ENCODE results near the gene PDE4C.

Gene PDE4C

GRCh38 chr19:18234194-18234593 is 8.0 kb upstream of the PDE4C start:
- H3K4me3 ChIP-seq (ENCODE audit: low read depth, low read length) = no peak overlapping the region

GRCh38 chr19:18233224-18233825 is 7.1 kb upstream of the PDE4C start:
- no peak overlapping the region for H3K4me3 ChIP-seq (ENCODE audit: low read depth, low read length)
- DNase-seq (ENCODE audit: low read depth) = no peak

More at GRCh38 chr19:18234194-18234593, 8.0 kb upstream of the PDE4C start:
- DNase-seq (ENCODE audit: low read depth) = no peak
- no peak for TF ChIP-seq CTCF (IDR thresholded peaks at IDR 0.05; ENCODE audit: low read depth, low read length, missing control alignments)

GRCh38 chr19:18232540-18233223 is 6.4 kb upstream of the PDE4C start:
- no peak for TF ChIP-seq CTCF (IDR thresholded peaks at IDR 0.05; ENCODE audit: low read depth, low read length, missing control alignments)
- H3K4me3 ChIP-seq (ENCODE audit: low read depth, low read length) = no peak overlapping the region
- DNase-seq (ENCODE audit: low read depth) = no peak

More at GRCh38 chr19:18233224-18233825, 7.1 kb upstream of the PDE4C start:
- TF ChIP-seq CTCF (IDR thresholded peaks at IDR 0.05; ENCODE audit: low read depth, low read length, missing control alignments) = no peak

GRCh38 chr19:18231775-18232174 is 5.5 kb upstream of the PDE4C start:
- TF ChIP-seq CTCF (IDR thresholded peaks at IDR 0.05; ENCODE audit: low read depth, low read length, missing control alignments) = no peak
- DNase-seq (ENCODE audit: low read depth) = no peak
- H3K4me3 ChIP-seq (ENCODE audit: low read depth, low read length) = no peak overlapping the region

GRCh38 chr19:18230941-18231734 is 4.9 kb upstream of the PDE4C start:
- TF ChIP-seq CTCF (IDR thresholded peaks at IDR 0.05; ENCODE audit: low read depth, low read length, missing control alignments) = no peak
- no peak for DNase-seq (ENCODE audit: low read depth)
- H3K4me3 ChIP-seq (ENCODE audit: low read depth, low read length) = no peak overlapping the region

- TF ChIP-seq CTCF (IDR thresholded peaks at IDR 0.05; ENCODE audit: low read depth, low read length, missing control alignments) = no peak
- no peak for DNase-seq (ENCODE audit: low read depth)
- no peak overlapping the region for H3K4me3 ChIP-seq (ENCODE audit: low read depth, low read length)
These were observed 3.7 kb upstream of the PDE4C start for GRCh38 chr19:18229915-18230314.
